Vagina (tissue), 2 donors: Measurements from ENCODE around the gene MAN1C1. TPM values are rescaled to one million over a fixed set of nuclear protein-coding genes. Genes with fewer than 3 reads are reported as not detected.
A peak's percentile ranks its signal among the peaks of the same experiment; 100 is the strongest.

ENCODE experiments used
- DNase-seq, 2 donors: peaks; one replicate each; pipeline ENCODE4 v3.0.0-alpha.2; 2017; ENCODE audit errors: extremely low spot score in 2 of 2
- H3K27ac ChIP-seq: fragments of 200-600 bp; sonication (generic); one replicate; pipeline ENCODE4 v1.5.1; 2019
- H3K27me3 ChIP-seq: fragments of 200-600 bp; sonication (generic); one replicate; pipeline ENCODE4 v1.5.1; 2019
- H3K36me3 ChIP-seq, 2 donors: fragments of 200-600 bp; sonication (generic); one replicate each; pipeline ENCODE4 v1.5.1; 2017 to 2019
- H3K4me1 ChIP-seq: fragments of 200-600 bp; sonication (generic); one replicate; pipeline ENCODE4 v1.5.1; 2019
- H3K4me3 ChIP-seq, 2 donors: fragments of 200-600 bp; sonication (generic); 1 replicate in 1 of 2; 2 replicates in 1 of 2; pipeline ENCODE4 v1.5.1; 2016 to 2019
- H3K9me3 ChIP-seq: fragments of 200-600 bp; sonication (generic); one replicate; pipeline ENCODE4 v1.5.1; 2019
- POLR2A ChIP-seq, 2 donors: fragments of 450-650 bp; IDR thresholded peaks; one replicate each; pipeline ENCODE4 v1.6.1; 2017; ENCODE audit warnings: antibody characterized with exemption in 2 of 2, mild to moderate bottlenecking in 2 of 2, moderate library complexity in 2 of 2
- POLR2AphosphoS5 ChIP-seq, 2 donors: sonication (generic); formaldehyde crosslinking; IDR thresholded peaks; one replicate each; pipeline ENCODE4 v1.9.0; 2017; ENCODE audit warnings: antibody characterized with exemption in 2 of 2, mild to moderate bottlenecking in 2 of 2, low read depth in 1 of 2; ENCODE audit not compliant: insufficient read depth in 1 of 2
- intact Hi-C: fragments of 100-400 bp; cut with DNase I; formaldehyde crosslinking; loops from one replicate; pipeline ENCODE4 v1.15.1; 2023
- total RNA-seq: library from RNA; depleted of rRNA; stranded (reverse); fragments of >200 nt; gene quantifications from one replicate; pipeline ENCODE4 v1.2.3, GENCODE V29; 2016
- TF ChIP-seq, protein P1 (sequence below), 3 experiments: fragments of 450-650 bp in 2 of 3; fragments of 200-600 bp in 1 of 3; sonication (generic) in 1 of 3; IDR thresholded peaks; one replicate each; pipeline ENCODE4 v1.5.1; 2017 to 2019; ENCODE audit warnings: antibody characterized with exemption in 3 of 3, mild to moderate bottlenecking in 2 of 3, moderate library complexity in 2 of 3

The MAN1C1 gene
- total RNA-seq, 1 donor from 2014 or later, result 31.4 TPM

DNA sequence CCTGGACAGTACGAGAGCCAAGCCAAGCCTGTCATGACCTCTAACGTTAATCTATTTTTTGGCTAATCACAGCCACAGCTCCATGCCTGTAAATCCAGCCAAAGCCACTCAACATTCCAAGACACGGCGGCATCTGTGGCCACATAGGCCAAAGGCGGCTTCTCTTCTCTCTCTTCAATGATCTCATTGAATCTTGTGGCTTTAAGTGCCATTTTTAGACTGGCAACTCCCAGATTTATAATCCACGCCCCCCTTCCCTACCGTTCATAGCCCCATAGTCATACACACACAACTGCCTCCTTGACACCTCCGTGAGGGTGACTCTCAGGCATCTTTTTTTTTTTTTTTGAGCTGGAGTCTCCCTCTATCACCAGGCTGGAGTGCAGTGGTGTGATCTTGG is 177.7 kb downstream of the MAN1C1 start:
- H3K36me3 ChIP-seq, result no peaks in the 10 kb centered on the region
- intact Hi-C loops, result loop anchor here (10.0 kb wide), 1 partner anchor 100 kb away; no protein-coding TSS in a partner anchor

GRCh38 chr1:25795211-25795610 is 178.6 kb downstream of the MAN1C1 start:
- H3K27ac ChIP-seq, result peak overlapping the region; percentile 7
- peaks cover 28% of the 10 kb centered on the region for H3K4me1 ChIP-seq
- no peaks in the 10 kb centered on the region for H3K27me3 ChIP-seq
- no peaks in the 10 kb centered on the region for H3K9me3 ChIP-seq
- H3K4me3 ChIP-seq, result no peak overlapping the region
- H3K36me3 ChIP-seq, result no peaks in the 10 kb centered on the region
- intact Hi-C loops, result loop anchor here (5.0 to 10.0 kb wide), 2 partner anchors 100 to 188 kb away; no protein-coding TSS in a partner anchor
- DNase-seq, result no peak
- TF ChIP-seq POLR2AphosphoS5 (IDR thresholded peaks at IDR 0.05; ENCODE audit: insufficient read depth in 1 of 2, low read depth in 1 of 2) (no peak), POLR2A (IDR thresholded peaks at IDR 0.05) (no peak)
- TF ChIP-seq, protein P1, sequence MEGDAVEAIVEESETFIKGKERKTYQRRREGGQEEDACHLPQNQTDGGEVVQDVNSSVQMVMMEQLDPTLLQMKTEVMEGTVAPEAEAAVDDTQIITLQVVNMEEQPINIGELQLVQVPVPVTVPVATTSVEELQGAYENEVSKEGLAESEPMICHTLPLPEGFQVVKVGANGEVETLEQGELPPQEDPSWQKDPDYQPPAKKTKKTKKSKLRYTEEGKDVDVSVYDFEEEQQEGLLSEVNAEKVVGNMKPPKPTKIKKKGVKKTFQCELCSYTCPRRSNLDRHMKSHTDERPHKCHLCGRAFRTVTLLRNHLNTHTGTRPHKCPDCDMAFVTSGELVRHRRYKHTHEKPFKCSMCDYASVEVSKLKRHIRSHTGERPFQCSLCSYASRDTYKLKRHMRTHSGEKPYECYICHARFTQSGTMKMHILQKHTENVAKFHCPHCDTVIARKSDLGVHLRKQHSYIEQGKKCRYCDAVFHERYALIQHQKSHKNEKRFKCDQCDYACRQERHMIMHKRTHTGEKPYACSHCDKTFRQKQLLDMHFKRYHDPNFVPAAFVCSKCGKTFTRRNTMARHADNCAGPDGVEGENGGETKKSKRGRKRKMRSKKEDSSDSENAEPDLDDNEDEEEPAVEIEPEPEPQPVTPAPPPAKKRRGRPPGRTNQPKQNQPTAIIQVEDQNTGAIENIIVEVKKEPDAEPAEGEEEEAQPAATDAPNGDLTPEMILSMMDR (IDR thresholded peaks at IDR 0.05), result no peak

More for the DNA sequence above, 177.7 kb downstream of the MAN1C1 start:
- TF ChIP-seq, protein P1 (IDR thresholded peaks at IDR 0.05), result no peak
- TF ChIP-seq POLR2A (IDR thresholded peaks at IDR 0.05) (no peak), POLR2AphosphoS5 (IDR thresholded peaks at IDR 0.05; ENCODE audit: insufficient read depth in 1 of 2, low read depth in 1 of 2) (no peak)
- no peak for DNase-seq
- Histone ChIP-seq H3K4me3 (no peak overlapping the region), H3K27ac (peak overlapping the region; percentile 45), H3K4me1 (peaks cover 23% of the 10 kb centered on the region), H3K27me3 (no peaks in the 10 kb centered on the region), H3K9me3 (no peaks in the 10 kb centered on the region)

DNA sequence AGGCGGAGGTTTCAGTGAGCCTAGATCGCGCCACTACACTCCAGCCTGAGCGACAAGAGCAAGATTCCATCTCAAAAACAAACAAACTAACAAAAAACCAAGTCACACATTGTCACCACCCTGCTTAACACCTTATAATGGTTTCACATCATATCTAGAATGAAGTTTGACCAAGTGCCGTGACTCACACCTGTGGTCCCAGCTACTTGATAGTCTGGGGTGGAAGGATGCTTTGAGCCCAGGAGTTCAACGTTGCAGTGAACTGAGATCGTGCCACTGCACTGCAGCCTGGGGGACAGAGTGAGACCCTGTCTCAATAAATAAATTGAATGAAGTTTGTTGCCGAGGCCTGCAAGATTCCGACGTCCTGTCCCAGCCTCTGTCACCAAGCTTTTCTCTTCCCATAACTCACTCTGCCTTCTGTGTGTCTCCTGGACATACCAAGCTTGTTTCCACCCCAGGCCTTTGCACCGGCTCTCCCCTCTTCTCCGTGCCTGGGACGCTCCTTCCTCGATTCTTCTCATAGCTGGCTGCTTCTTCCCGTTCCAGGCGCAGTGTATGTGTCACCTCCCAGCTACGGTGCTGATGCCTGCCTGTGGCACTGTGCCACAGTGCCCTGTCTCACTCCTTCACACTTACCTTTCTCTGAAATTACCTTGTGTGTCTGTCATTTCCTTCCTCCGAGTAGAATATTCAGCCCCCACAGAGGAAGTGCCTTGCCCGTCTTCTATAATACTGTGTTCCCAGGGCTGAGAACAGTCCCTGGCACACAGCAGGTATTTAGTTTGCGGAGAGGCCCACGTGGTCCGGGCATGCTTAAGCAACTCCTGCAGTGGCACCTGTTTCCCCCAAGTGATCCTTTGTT is 179.6 kb downstream of the MAN1C1 start:
- intact Hi-C loops, result loop anchor here (5.0 to 10.0 kb wide), 2 partner anchors 101 to 189 kb away; no protein-coding TSS in a partner anchor
- Histone ChIP-seq H3K9me3 (no peaks in the 10 kb centered on the region), H3K27ac (peak overlapping the region; percentile 25), H3K27me3 (no peaks in the 10 kb centered on the region), H3K36me3 (no peaks in the 10 kb centered on the region), H3K4me3 (no peak overlapping the region), H3K4me1 (peaks cover 36% of the 10 kb centered on the region)
- TF ChIP-seq POLR2A (IDR thresholded peaks at IDR 0.05), result no peak
- TF ChIP-seq POLR2AphosphoS5 (IDR thresholded peaks at IDR 0.05; ENCODE audit: insufficient read depth in 1 of 2, low read depth in 1 of 2), result peak in 1 of 2 donors; percentile 78
- TF ChIP-seq, protein P1 (IDR thresholded peaks at IDR 0.05), result no peak
- no peak for DNase-seq

DNA sequence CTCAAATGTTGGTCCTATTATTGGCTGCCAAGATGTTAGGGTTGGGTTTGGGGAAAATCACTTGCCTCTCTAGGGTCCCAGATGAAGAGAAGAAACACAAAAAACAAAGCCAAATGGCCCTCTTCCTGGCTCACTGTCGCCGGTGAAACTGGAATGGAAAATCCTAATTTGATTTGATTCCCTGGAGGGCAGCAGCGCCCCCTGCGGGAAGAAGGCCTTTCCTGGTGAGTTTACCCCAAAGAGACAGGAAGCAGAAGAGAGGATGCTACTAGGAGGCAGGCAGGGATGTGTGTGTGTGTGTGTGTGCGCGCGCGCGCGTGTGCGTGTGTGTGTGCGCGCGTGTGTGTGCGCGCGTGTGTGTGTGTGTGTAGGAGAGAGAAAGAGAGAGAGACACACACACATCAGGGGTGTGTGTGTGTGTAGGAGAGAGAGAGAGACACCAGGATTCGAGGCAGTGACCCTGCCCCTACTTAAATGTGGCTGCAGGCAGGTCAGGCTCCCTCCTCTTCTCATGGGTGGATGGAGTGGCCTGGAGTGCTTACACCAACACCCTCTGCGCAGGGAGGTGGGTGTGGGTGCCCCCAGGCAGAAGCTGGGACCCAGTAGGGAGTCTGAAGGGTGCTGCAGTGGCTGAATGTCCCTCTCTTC is 180.3 kb downstream of the MAN1C1 start:
- Histone ChIP-seq H3K27me3 (no peaks in the 10 kb centered on the region), H3K4me1 (peaks cover 43% of the 10 kb centered on the region), H3K4me3 (no peak overlapping the region), H3K9me3 (no peaks in the 10 kb centered on the region), H3K36me3 (no peaks in the 10 kb centered on the region), H3K27ac (peak overlapping the region; percentile 25)
- TF ChIP-seq POLR2A (IDR thresholded peaks at IDR 0.05) (no peak), POLR2AphosphoS5 (IDR thresholded peaks at IDR 0.05; ENCODE audit: insufficient read depth in 1 of 2, low read depth in 1 of 2) (peak in 1 of 2 donors; percentile 70)
- TF ChIP-seq, protein P1 (IDR thresholded peaks at IDR 0.05), result peak; percentile 56 to 80 (median 62)
- DNase-seq, result no peak
- intact Hi-C loops, result loop anchor here (5.0 to 10.0 kb wide), 2 partner anchors 102 to 190 kb away; no protein-coding TSS in a partner anchor
